GM12878 (cell line): ENCODE measurements around the gene CHRM2.

ENCODE experiments used
- CEBPB ChIP-seq, 2 experiments: fragments of 150-350 bp in 1 of 2; IDR thresholded peaks; 2 replicates each; pipeline ENCODE4 v1.6.1; 2012 to 2014; ENCODE audit warnings: low read depth in 2 of 2, low read length in 2 of 2, borderline replicate concordance in 1 of 2, inconsistent platforms in 1 of 2
- EZH2 ChIP-seq: IDR thresholded peaks from 2 replicates; pipeline ENCODE4 v1.6.1; 2012; ENCODE audit warnings: low read depth, mild to moderate bottlenecking, control low read depth, inconsistent platforms, low read length, borderline replicate concordance; ENCODE audit not compliant: control insufficient read depth
- PML ChIP-seq: IDR thresholded peaks from 2 replicates; pipeline ENCODE4 v1.6.1; 2012; ENCODE audit warnings: low read length, inconsistent platforms
- POLR2A ChIP-seq: IDR thresholded peaks from 2 replicates; pipeline ENCODE4 v1.6.1; 2011; ENCODE audit warnings: low read depth, mild to moderate bottlenecking, low read length
- POLR2AphosphoS2 ChIP-seq: IDR thresholded peaks from 2 replicates; pipeline ENCODE4 v1.6.1; 2011; ENCODE audit warnings: low read depth, mild to moderate bottlenecking, low read length, improper control_type of control experiment, moderate library complexity
- POLR2AphosphoS5 ChIP-seq: IDR thresholded peaks from 2 replicates; pipeline ENCODE4 v1.6.1; 2011; ENCODE audit warnings: mild to moderate bottlenecking, low read length, inconsistent platforms
- STAT1 ChIP-seq: fragments of 450-650 bp; conservative IDR thresholded peaks from 2 replicates; pipeline ENCODE4 v1.6.1; 2014; ENCODE audit warnings: antibody characterized with exemption, mild to moderate bottlenecking
- STAT3 ChIP-seq: IDR thresholded peaks from 2 replicates; pipeline ENCODE4 v1.6.1; 2011; ENCODE audit warnings: low read depth, low read length, improper control_type of control experiment
- ZNF274 ChIP-seq: IDR thresholded peaks from one replicate; pipeline ENCODE4 v1.8.0; 2011; ENCODE audit not compliant: insufficient read length, insufficient read depth
- TF ChIP-seq, protein P1 (sequence below), 3 experiments: IDR thresholded peaks in 2 of 3; conservative IDR thresholded peaks in 1 of 3; 2 replicates each; pipeline ENCODE4 v1.5.1; 2011; ENCODE audit warnings: low read depth in 3 of 3, low read length in 3 of 3, mild to moderate bottlenecking in 3 of 3, control low read depth in 2 of 3, moderate library complexity in 2 of 3, inconsistent platforms in 1 of 3, mixed read lengths in 1 of 3; ENCODE audit not compliant: control insufficient read depth in 2 of 3, insufficient read depth in 1 of 3; ENCODE audit errors: extremely low read depth in 1 of 3
- TF ChIP-seq, protein P2 (sequence below): IDR thresholded peaks from 2 replicates; pipeline ENCODE4 v1.6.1; 2012; ENCODE audit warnings: mild to moderate bottlenecking, low read depth, low read length
- TF ChIP-seq, protein P3 (sequence below): fragments of 450-650 bp; IDR thresholded peaks from 2 replicates; pipeline ENCODE4 v1.6.1; 2014; ENCODE audit warnings: mild to moderate bottlenecking
- TF ChIP-seq, protein P4 (sequence below): IDR thresholded peaks from 2 replicates; pipeline ENCODE4 v1.6.1; 2012; ENCODE audit warnings: low read depth, low read length, improper control_type of control experiment

DNA sequence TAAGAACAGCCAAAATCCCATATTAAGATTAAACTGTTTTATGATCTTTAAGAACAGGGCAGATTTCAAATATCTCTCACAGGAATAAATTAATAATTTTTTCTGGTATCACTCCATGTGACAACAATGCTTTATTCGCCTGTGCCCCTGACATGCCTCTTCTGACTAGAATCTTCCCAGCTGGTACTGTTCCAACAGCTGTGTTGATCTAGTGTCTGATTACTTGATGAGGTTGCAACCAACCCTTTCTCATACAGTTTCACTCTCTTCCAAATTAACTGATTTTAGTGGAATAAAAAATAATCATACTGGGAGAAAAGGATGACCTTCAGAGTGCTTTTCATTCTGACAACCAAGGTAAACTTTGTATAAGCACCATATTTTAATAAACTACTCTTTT lies 151.9 kb downstream of the CHRM2 start:
- TF ChIP-seq POLR2AphosphoS5 (no peak), CEBPB (IDR thresholded peaks at IDR 0.05; ENCODE audit: borderline replicate concordance in 1 of 2, low read depth in 2 of 2, low read length in 2 of 2) (no peak), POLR2AphosphoS2 (no peak), ZNF274 (no peak), STAT3 (no peak), EZH2 (no peak), PML (no peak), POLR2A (no peak), STAT1 (no peak)
- TF ChIP-seq, protein P1, sequence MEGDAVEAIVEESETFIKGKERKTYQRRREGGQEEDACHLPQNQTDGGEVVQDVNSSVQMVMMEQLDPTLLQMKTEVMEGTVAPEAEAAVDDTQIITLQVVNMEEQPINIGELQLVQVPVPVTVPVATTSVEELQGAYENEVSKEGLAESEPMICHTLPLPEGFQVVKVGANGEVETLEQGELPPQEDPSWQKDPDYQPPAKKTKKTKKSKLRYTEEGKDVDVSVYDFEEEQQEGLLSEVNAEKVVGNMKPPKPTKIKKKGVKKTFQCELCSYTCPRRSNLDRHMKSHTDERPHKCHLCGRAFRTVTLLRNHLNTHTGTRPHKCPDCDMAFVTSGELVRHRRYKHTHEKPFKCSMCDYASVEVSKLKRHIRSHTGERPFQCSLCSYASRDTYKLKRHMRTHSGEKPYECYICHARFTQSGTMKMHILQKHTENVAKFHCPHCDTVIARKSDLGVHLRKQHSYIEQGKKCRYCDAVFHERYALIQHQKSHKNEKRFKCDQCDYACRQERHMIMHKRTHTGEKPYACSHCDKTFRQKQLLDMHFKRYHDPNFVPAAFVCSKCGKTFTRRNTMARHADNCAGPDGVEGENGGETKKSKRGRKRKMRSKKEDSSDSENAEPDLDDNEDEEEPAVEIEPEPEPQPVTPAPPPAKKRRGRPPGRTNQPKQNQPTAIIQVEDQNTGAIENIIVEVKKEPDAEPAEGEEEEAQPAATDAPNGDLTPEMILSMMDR (IDR thresholded peaks at IDR 0.05 in 2 of 3, conservative IDR thresholded peaks at IDR 0.05 in 1 of 3; ENCODE audit: control insufficient read depth in 2 of 3, extremely low read depth in 1 of 3, insufficient read depth in 1 of 3, low read depth in 3 of 3, low read length in 3 of 3): no peak
- TF ChIP-seq, protein P2, sequence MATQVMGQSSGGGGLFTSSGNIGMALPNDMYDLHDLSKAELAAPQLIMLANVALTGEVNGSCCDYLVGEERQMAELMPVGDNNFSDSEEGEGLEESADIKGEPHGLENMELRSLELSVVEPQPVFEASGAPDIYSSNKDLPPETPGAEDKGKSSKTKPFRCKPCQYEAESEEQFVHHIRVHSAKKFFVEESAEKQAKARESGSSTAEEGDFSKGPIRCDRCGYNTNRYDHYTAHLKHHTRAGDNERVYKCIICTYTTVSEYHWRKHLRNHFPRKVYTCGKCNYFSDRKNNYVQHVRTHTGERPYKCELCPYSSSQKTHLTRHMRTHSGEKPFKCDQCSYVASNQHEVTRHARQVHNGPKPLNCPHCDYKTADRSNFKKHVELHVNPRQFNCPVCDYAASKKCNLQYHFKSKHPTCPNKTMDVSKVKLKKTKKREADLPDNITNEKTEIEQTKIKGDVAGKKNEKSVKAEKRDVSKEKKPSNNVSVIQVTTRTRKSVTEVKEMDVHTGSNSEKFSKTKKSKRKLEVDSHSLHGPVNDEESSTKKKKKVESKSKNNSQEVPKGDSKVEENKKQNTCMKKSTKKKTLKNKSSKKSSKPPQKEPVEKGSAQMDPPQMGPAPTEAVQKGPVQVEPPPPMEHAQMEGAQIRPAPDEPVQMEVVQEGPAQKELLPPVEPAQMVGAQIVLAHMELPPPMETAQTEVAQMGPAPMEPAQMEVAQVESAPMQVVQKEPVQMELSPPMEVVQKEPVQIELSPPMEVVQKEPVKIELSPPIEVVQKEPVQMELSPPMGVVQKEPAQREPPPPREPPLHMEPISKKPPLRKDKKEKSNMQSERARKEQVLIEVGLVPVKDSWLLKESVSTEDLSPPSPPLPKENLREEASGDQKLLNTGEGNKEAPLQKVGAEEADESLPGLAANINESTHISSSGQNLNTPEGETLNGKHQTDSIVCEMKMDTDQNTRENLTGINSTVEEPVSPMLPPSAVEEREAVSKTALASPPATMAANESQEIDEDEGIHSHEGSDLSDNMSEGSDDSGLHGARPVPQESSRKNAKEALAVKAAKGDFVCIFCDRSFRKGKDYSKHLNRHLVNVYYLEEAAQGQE: no peak
- TF ChIP-seq, protein P3, sequence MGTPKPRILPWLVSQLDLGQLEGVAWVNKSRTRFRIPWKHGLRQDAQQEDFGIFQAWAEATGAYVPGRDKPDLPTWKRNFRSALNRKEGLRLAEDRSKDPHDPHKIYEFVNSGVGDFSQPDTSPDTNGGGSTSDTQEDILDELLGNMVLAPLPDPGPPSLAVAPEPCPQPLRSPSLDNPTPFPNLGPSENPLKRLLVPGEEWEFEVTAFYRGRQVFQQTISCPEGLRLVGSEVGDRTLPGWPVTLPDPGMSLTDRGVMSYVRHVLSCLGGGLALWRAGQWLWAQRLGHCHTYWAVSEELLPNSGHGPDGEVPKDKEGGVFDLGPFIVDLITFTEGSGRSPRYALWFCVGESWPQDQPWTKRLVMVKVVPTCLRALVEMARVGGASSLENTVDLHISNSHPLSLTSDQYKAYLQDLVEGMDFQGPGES: no peak
- TF ChIP-seq, protein P4, sequence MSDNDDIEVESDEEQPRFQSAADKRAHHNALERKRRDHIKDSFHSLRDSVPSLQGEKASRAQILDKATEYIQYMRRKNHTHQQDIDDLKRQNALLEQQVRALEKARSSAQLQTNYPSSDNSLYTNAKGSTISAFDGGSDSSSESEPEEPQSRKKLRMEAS: no peak
